T-cell (primary cell): Measurements from ENCODE around the gene CILP2. TPM values are rescaled to one million over a fixed set of nuclear protein-coding genes. Genes with fewer than 3 reads are reported as not detected.

Experiments
- ATAC-seq, 4 experiments: fragments of 200-7000 bp in 3 of 4; fragments of 150-1000 bp in 1 of 4; cut with Tn5 transposase; replicated peaks in 1 of 4; 1 replicate in 3 of 4; 2 replicates in 1 of 4; pipeline ENCODE4 v1.10.0; 2021; ENCODE audit warnings: moderate library complexity in 3 of 4, mild to moderate bottlenecking in 2 of 4, moderate number of reproducible peaks in 1 of 4
- CTCF ChIA-PET, 2 donors: fragments of 300-600 bp; sonication (Branson Sonifier 250); formaldehyde crosslinking; loops; one replicate each; lab custom pipeline; 2022; ENCODE audit warnings: antibody characterized with exemption in 2 of 2; lab: Charles Lee
- POLR2A ChIA-PET, 2 donors: fragments of 300-600 bp; sonication (Branson Sonifier 250); formaldehyde crosslinking; loops; one replicate each; lab custom pipeline; 2022; ENCODE audit warnings: antibody characterized with exemption in 2 of 2; lab: Charles Lee
- DNase-seq, 35 experiments: peaks; one replicate each; pipeline versions ENCODE4 v3.0.0 to v3.0.0-alpha.2; 2013 to 2023
- H3K27ac ChIP-seq: one replicate; pipeline ENCODE4 v1.5.1; 2013; ENCODE audit warnings: low read length
- H3K27me3 ChIP-seq, 2 experiments: replicated peaks in 1 of 2; 1 replicate in 1 of 2; 2 replicates in 1 of 2; pipeline versions ENCODE4 v1.6.1 to v1.7.0; 2013; ENCODE audit warnings: low read length in 1 of 2, mixed read lengths in 1 of 2; ENCODE audit not compliant: control insufficient read depth in 2 of 2, insufficient read depth in 2 of 2; ENCODE audit errors: extremely low read depth in 1 of 2
- H3K36me3 ChIP-seq, 2 donors: 1 replicate in 1 of 2; 2 replicates in 1 of 2; pipeline versions ENCODE4 v1.6.1 to v1.7.0; 2013; ENCODE audit warnings: low read length in 1 of 2; ENCODE audit not compliant: control insufficient read depth in 2 of 2, insufficient read depth in 1 of 2; ENCODE audit errors: extremely low read depth in 1 of 2
- H3K4me1 ChIP-seq, 2 experiments: 1 replicate in 1 of 2; 2 replicates in 1 of 2; pipeline versions ENCODE4 v1.6.1 to v1.7.0; 2013; ENCODE audit warnings: low read length in 2 of 2, mixed read lengths in 1 of 2; ENCODE audit not compliant: insufficient read depth in 2 of 2, control insufficient read depth in 1 of 2; ENCODE audit errors: extremely low read depth in 1 of 2
- H3K4me3 ChIP-seq, 2 donors: 1 replicate in 1 of 2; 2 replicates in 1 of 2; pipeline versions ENCODE4 v1.5.1 to v1.7.0; 2013; ENCODE audit warnings: mild to moderate bottlenecking in 2 of 2, low read length in 1 of 2, moderate library complexity in 1 of 2; ENCODE audit not compliant: control insufficient read depth in 1 of 2; ENCODE audit errors: extremely low read depth in 1 of 2
- H3K9me3 ChIP-seq: 2 replicates; pipeline ENCODE4 v1.7.0; 2013
- H3K27ac Mint-ChIP-seq, 2 donors: one replicate each; pipeline ENCODE4 v1.8.0; 2020 to 2021; ENCODE audit warnings: mild to moderate bottlenecking in 2 of 2, mixed read lengths in 2 of 2
- H3K27me3 Mint-ChIP-seq, 2 donors: one replicate each; pipeline ENCODE4 v1.8.0; 2021 to 2022; ENCODE audit warnings: mixed read lengths in 2 of 2
- H3K36me3 Mint-ChIP-seq: one replicate; pipeline ENCODE4 v1.8.0; 2021; ENCODE audit warnings: mixed read lengths
- H3K4me1 Mint-ChIP-seq, 3 donors: one replicate each; pipeline ENCODE4 v1.8.0; 2020 to 2022; ENCODE audit warnings: mixed read lengths in 3 of 3, mild to moderate bottlenecking in 1 of 3
- H3K4me3 Mint-ChIP-seq, 3 donors: one replicate each; pipeline ENCODE4 v1.8.0; 2020 to 2022; ENCODE audit warnings: mild to moderate bottlenecking in 3 of 3, mixed read lengths in 3 of 3, moderate library complexity in 3 of 3
- H3K9me3 Mint-ChIP-seq, 3 donors: one replicate each; pipeline ENCODE4 v1.8.0; 2020 to 2022; ENCODE audit warnings: mixed read lengths in 3 of 3
- WGBS: methylation state at CpG from one replicate; pipeline ENCODE4 v1.1.5; 2013; ENCODE audit warnings: missing lambda C conversion rate; ENCODE audit not compliant: insufficient coverage; 5-methylcytosine and 5-hydroxymethylcytosine counted together
- total RNA-seq, 35 experiments: library from RNA in 6 of 35; stranded (reverse) in 6 of 35; fragments of 120-200 nt in 1 of 35; gene quantifications; one replicate each; pipeline versions ENCODE4 v1.2.1 to v1.2.4 and lab custom pipeline; 2013 to 2026

The CILP2 gene
- total RNA-seq, 5 donors from 2014 or later (not counting 1 experiment from before 2014, with no cell fraction given): 0.23 to 1.3 (median 0.41) TPM

- ChIA-PET CTCF (no interaction called here), POLR2A (interaction anchor here in 1 of 2 donors (0.6 kb wide), 1 partner anchor 62 kb away, joined by 8 read pairs; no protein-coding TSS in a partner anchor)
- WGBS: 96% methylated on average over 18 of the region's 23 CpGs
- no peak overlapping the region for H3K27ac ChIP-seq
- Mint-ChIP-seq H3K9me3 (no peaks in the 10 kb centered on the region), H3K36me3 (peaks cover 49% of the 10 kb centered on the region), H3K27ac (no peak overlapping the region), H3K4me1 (no peaks in the 10 kb centered on the region), H3K4me3 (no peak overlapping the region), H3K27me3 (no peaks in the 10 kb centered on the region)
- no peak overlapping the region for H3K4me3 ChIP-seq
- DNase-seq: no peak
- ATAC-seq: no peak
- no peaks in the 10 kb centered on the region for H3K4me1 ChIP-seq
- peaks cover 25 to 80% of the 10 kb centered on the region in 2 donors for H3K36me3 ChIP-seq
- H3K9me3 ChIP-seq: no peaks in the 10 kb centered on the region
- no peaks in the 10 kb centered on the region for H3K27me3 ChIP-seq
Observed at GRCh38 chr19:19504754-19505668, 33.1 kb upstream of the CILP2 start.

GRCh38 chr19:19505669-19506326 is 32.3 kb upstream of the CILP2 start:
- Histone ChIP-seq H3K36me3 (peaks cover 19 to 72% of the 10 kb centered on the region in 2 donors), H3K27ac (no peak overlapping the region), H3K9me3 (no peaks in the 10 kb centered on the region), H3K4me1 (no peaks in the 10 kb centered on the region), H3K27me3 (no peaks in the 10 kb centered on the region), H3K4me3 (no peak overlapping the region)
- ATAC-seq (no peak), DNase-seq (no peak)
- 97% methylated on average over 19 of the region's 27 CpGs for WGBS
- Mint-ChIP-seq H3K4me3 (no peak overlapping the region), H3K27ac (no peak overlapping the region), H3K9me3 (no peaks in the 10 kb centered on the region), H3K4me1 (no peaks in the 10 kb centered on the region), H3K27me3 (no peaks in the 10 kb centered on the region), H3K36me3 (peaks cover 43% of the 10 kb centered on the region)
- ChIA-PET POLR2A (no interaction called here), CTCF (no interaction called here)

- H3K27ac Mint-ChIP-seq: peak overlapping the region; percentile 28 to 31
- H3K27me3 ChIP-seq: no peaks in the 10 kb centered on the region
- no peak for ATAC-seq
- H3K4me3 ChIP-seq: no peak overlapping the region
- H3K36me3 Mint-ChIP-seq: peaks cover 39% of the 10 kb centered on the region
- no peaks in the 10 kb centered on the region for H3K9me3 Mint-ChIP-seq
- H3K4me3 Mint-ChIP-seq: no peak overlapping the region
- DNase-seq: no peak
- ChIA-PET CTCF (no interaction called here), POLR2A (no interaction called here)
- H3K27me3 Mint-ChIP-seq: no peaks in the 10 kb centered on the region
- H3K4me1 ChIP-seq: no peaks in the 10 kb centered on the region
- H3K36me3 ChIP-seq: peaks cover 13 to 64% of the 10 kb centered on the region in 2 donors
- WGBS: 90% methylated on average over 10 of the region's 12 CpGs
- no peaks in the 10 kb centered on the region for H3K9me3 ChIP-seq
- no peaks in the 10 kb centered on the region for H3K4me1 Mint-ChIP-seq
- no peak overlapping the region for H3K27ac ChIP-seq
Observed at GRCh38 chr19:19506592-19506991, 31.5 kb upstream of the CILP2 start.

- CTCF ChIA-PET: no interaction called here
- Histone ChIP-seq H3K27me3 (no peaks in the 10 kb centered on the region), H3K9me3 (no peaks in the 10 kb centered on the region), H3K36me3 (peaks cover 7 to 56% of the 10 kb centered on the region in 2 donors), H3K4me3 (no peak overlapping the region), H3K4me1 (no peaks in the 10 kb centered on the region), H3K27ac (no peak overlapping the region)
- Mint-ChIP-seq H3K9me3 (no peaks in the 10 kb centered on the region), H3K4me3 (no peak overlapping the region), H3K4me1 (peaks cover 0 to 1% (median 0%) of the 10 kb centered on the region in 3 donors), H3K27me3 (no peaks in the 10 kb centered on the region), H3K36me3 (peaks cover 34% of the 10 kb centered on the region), H3K27ac (no peak overlapping the region)
- no peak for DNase-seq
- POLR2A ChIA-PET: no interaction called here
- 83% methylated on average over 6 of the region's 8 CpGs for WGBS
- ATAC-seq: no peak
Observed at GRCh38 chr19:19507354-19507753, 30.7 kb upstream of the CILP2 start.

GRCh38 chr19:19508217-19508616 is 29.8 kb upstream of the CILP2 start:
- no peaks in the 10 kb centered on the region for H3K27me3 ChIP-seq
- DNase-seq: no peak
- no peak overlapping the region for H3K4me3 ChIP-seq
- no peaks in the 10 kb centered on the region for H3K9me3 Mint-ChIP-seq
- H3K4me1 ChIP-seq: no peaks in the 10 kb centered on the region
- peaks cover 25% of the 10 kb centered on the region for H3K36me3 Mint-ChIP-seq
- peaks cover 0 to 48% of the 10 kb centered on the region in 2 donors for H3K36me3 ChIP-seq
- no peak overlapping the region for H3K27ac ChIP-seq
- no peak overlapping the region for H3K4me3 Mint-ChIP-seq
- ChIA-PET POLR2A (interaction anchor here in 1 of 2 donors (0.5 kb wide), 1 partner anchor 434 kb away, joined by 5 read pairs; no protein-coding TSS in a partner anchor), CTCF (interaction anchor here in 1 of 2 donors (0.6 kb wide), 1 partner anchor 334 kb away, joined by 3 read pairs; no protein-coding TSS in a partner anchor)
- WGBS: 95% methylated on average over 7 of the region's 11 CpGs
- H3K27ac Mint-ChIP-seq: peak overlapping the region in 1 of 2 donors; percentile 16
- no peak for ATAC-seq
- peaks cover 0 to 1% (median 0%) of the 10 kb centered on the region in 3 donors for H3K4me1 Mint-ChIP-seq
- H3K27me3 Mint-ChIP-seq: no peaks in the 10 kb centered on the region
- H3K9me3 ChIP-seq: no peaks in the 10 kb centered on the region

GRCh38 chr19:19510432-19510831 is 27.6 kb upstream of the CILP2 start:
- WGBS: 78% methylated on average over 6 of the region's 6 CpGs
- DNase-seq: no peak
- peaks cover 0 to 4% (median 3%) of the 10 kb centered on the region in 3 donors for H3K4me1 Mint-ChIP-seq
- H3K27ac ChIP-seq: no peak overlapping the region
- ChIA-PET CTCF (no interaction called here), POLR2A (interaction anchor here in 1 of 2 donors (0.7 kb wide), 1 partner anchor 322 kb away, joined by 3 read pairs; no protein-coding TSS in a partner anchor)
- no peaks in the 10 kb centered on the region for H3K9me3 Mint-ChIP-seq
- H3K9me3 ChIP-seq: no peaks in the 10 kb centered on the region
- no peaks in the 10 kb centered on the region for H3K27me3 Mint-ChIP-seq
- H3K27me3 ChIP-seq: no peaks in the 10 kb centered on the region
- H3K4me3 Mint-ChIP-seq: no peak overlapping the region
- H3K36me3 ChIP-seq: peaks cover 0 to 28% of the 10 kb centered on the region in 2 donors
- peaks cover 12% of the 10 kb centered on the region for H3K36me3 Mint-ChIP-seq
- H3K27ac Mint-ChIP-seq: peak overlapping the region in 1 of 2 donors; percentile 46
- ATAC-seq: no peak
- H3K4me3 ChIP-seq: no peak overlapping the region
- peaks cover 0 to 17% of the 10 kb centered on the region in 2 experiments for H3K4me1 ChIP-seq
